Endothelial cell (in vitro differentiated cells): Measurements from ENCODE around the gene METTL24. TPM values are rescaled to one million over a fixed set of nuclear protein-coding genes. Genes with fewer than 3 reads are reported as not detected.

Experiments used
- DNase-seq: peaks from one replicate; pipeline ENCODE4 v3.0.0; 2021; ENCODE audit warnings: low spot score
- H3K27ac Mint-ChIP-seq: one replicate; pipeline ENCODE4 v1.8.0; 2021; ENCODE audit warnings: mixed read lengths, inconsistent platforms; ENCODE audit not compliant: unreplicated experiment
- H3K27me3 Mint-ChIP-seq: one replicate; pipeline ENCODE4 v1.8.0; 2021; ENCODE audit warnings: mild to moderate bottlenecking, moderate library complexity, mixed read lengths, inconsistent platforms; ENCODE audit not compliant: unreplicated experiment
- H3K36me3 Mint-ChIP-seq: one replicate; pipeline ENCODE4 v1.8.0; 2021; ENCODE audit warnings: mild to moderate bottlenecking, low read depth, mixed read lengths, inconsistent platforms; ENCODE audit not compliant: unreplicated experiment
- H3K4me1 Mint-ChIP-seq: one replicate; pipeline ENCODE4 v1.8.0; 2021; ENCODE audit warnings: mild to moderate bottlenecking, mixed read lengths, inconsistent platforms; ENCODE audit not compliant: unreplicated experiment
- H3K4me3 Mint-ChIP-seq: one replicate; pipeline ENCODE4 v1.8.0; 2021; ENCODE audit warnings: mild to moderate bottlenecking, mixed read lengths, inconsistent platforms; ENCODE audit not compliant: unreplicated experiment
- H3K9me3 Mint-ChIP-seq: one replicate; pipeline ENCODE4 v1.8.0; 2021; ENCODE audit warnings: mixed read lengths, inconsistent platforms; ENCODE audit not compliant: unreplicated experiment
- total RNA-seq: library from RNA; stranded (reverse); fragmentation: NEBNext Ultra II Directional; extraction: Animal tissue kit (Norgen Biotek cat#: 25700); gene quantifications from one replicate; pipeline ENCODE4 v1.2.1, GENCODE V29; 2021; ENCODE audit not compliant: unreplicated experiment
- TF ChIP-seq, protein P1 (sequence below): fragments of 200-600 bp; sonication (generic); IDR thresholded peaks from one replicate; pipeline ENCODE4 v1.5.0; 2021; ENCODE audit warnings: antibody characterized with exemption; ENCODE audit not compliant: unreplicated experiment

METTL24 gene
- total RNA-seq, 1 donor from 2014 or later: 6.5 TPM

DNA sequence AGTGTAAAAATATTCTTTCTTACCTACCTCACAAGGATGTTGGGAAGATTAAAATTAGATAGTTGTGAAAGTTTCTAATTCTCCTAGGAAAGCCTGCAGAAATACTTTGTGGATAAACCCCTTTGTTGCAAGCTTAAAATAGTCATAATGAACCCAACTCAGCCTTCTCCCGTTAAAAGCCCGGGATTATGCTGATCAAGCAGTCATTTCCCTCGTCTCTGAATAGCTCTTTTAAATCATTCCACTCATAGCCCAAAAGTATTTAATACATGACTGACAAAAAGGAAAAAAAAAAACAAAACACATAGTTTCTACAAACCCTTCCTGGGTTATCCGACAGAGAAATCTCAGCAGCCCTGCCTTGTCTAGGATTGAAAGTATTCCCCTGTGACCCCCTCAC, 10.9 kb upstream of the METTL24 start:
- H3K9me3 Mint-ChIP-seq: no peaks in the 10 kb centered on the region
- no peaks in the 10 kb centered on the region for H3K36me3 Mint-ChIP-seq
- H3K4me1 Mint-ChIP-seq: peaks cover 25% of the 10 kb centered on the region
- TF ChIP-seq, protein P1, sequence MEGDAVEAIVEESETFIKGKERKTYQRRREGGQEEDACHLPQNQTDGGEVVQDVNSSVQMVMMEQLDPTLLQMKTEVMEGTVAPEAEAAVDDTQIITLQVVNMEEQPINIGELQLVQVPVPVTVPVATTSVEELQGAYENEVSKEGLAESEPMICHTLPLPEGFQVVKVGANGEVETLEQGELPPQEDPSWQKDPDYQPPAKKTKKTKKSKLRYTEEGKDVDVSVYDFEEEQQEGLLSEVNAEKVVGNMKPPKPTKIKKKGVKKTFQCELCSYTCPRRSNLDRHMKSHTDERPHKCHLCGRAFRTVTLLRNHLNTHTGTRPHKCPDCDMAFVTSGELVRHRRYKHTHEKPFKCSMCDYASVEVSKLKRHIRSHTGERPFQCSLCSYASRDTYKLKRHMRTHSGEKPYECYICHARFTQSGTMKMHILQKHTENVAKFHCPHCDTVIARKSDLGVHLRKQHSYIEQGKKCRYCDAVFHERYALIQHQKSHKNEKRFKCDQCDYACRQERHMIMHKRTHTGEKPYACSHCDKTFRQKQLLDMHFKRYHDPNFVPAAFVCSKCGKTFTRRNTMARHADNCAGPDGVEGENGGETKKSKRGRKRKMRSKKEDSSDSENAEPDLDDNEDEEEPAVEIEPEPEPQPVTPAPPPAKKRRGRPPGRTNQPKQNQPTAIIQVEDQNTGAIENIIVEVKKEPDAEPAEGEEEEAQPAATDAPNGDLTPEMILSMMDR: no peak
- no peak for DNase-seq
- no peaks in the 10 kb centered on the region for H3K27me3 Mint-ChIP-seq
- H3K27ac Mint-ChIP-seq: no peak overlapping the region
- no peak overlapping the region for H3K4me3 Mint-ChIP-seq

DNA sequence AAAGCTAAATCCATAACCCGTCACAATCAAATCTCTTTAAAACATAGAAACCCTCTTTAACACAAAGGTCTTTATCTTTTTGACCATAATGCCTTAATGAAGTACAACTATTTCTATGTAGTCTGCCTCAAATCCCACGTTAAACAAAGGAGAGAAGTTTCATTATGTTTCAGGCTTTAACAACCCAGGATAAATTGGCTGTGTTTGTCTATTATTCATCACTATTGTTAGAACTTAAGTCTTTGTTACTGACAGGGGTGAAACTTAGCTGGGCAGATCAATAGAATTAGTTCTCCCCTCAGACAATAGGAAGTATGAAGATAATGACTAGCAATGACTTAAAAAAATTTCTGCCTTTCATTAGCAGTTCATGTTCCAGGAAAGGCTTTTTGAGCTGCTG, 10.1 kb upstream of the METTL24 start:
- H3K27ac Mint-ChIP-seq: no peak overlapping the region
- peaks cover 2% of the 10 kb centered on the region for H3K27me3 Mint-ChIP-seq
- no peaks in the 10 kb centered on the region for H3K9me3 Mint-ChIP-seq
- H3K36me3 Mint-ChIP-seq: no peaks in the 10 kb centered on the region
- no peak overlapping the region for H3K4me3 Mint-ChIP-seq
- DNase-seq: no peak
- H3K4me1 Mint-ChIP-seq: peaks cover 27% of the 10 kb centered on the region
- TF ChIP-seq, protein P1: no peak

DNA sequence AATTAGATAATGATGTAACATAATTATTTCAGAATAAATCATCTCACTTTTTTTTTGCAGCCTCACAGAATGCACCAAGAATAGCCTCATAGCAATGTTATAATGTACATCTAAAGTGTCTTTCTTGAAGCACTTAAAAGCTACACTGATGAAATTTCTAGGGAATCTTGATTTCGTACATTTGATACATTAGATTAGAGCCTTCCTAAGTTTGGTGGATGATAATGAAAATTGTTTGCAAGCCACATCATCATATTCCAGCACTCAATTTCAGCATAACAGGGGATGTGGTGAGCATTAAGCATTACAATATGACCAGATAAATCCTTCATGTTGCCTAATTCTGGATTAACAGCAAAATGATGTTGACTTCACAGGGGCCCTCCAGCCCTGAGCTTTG, 9.7 kb upstream of the METTL24 start:
- DNase-seq: no peak
- Mint-ChIP-seq H3K27ac (no peak overlapping the region), H3K27me3 (peaks cover 2% of the 10 kb centered on the region), H3K4me3 (no peak overlapping the region), H3K4me1 (peaks cover 27% of the 10 kb centered on the region), H3K9me3 (no peaks in the 10 kb centered on the region), H3K36me3 (no peaks in the 10 kb centered on the region)
- TF ChIP-seq, protein P1: no peak

DNA sequence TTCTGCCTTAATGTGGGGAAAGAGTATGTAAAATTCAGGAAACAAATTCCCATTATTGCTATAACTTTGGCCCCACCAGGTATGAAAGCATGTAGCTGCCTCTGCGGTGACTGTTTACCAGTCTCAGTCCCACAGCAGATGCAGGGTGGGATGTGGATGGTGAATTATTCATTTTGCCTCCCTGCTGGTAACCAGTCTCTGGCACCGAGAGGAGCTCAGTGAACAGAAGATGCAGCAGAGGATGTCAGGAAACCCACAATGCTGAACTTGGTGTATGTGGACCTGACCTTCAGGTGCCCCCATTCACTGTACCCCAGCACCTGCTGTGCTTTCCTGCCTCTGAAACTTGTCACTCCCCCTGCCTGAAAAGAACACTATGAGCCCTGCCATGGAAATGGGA, 8.8 kb upstream of the METTL24 start:
- no peak overlapping the region for H3K27ac Mint-ChIP-seq
- no peak overlapping the region for H3K4me3 Mint-ChIP-seq
- H3K4me1 Mint-ChIP-seq: peaks cover 27% of the 10 kb centered on the region
- H3K9me3 Mint-ChIP-seq: no peaks in the 10 kb centered on the region
- TF ChIP-seq, protein P1: no peak
- peaks cover 5% of the 10 kb centered on the region for H3K27me3 Mint-ChIP-seq
- no peak for DNase-seq
- no peaks in the 10 kb centered on the region for H3K36me3 Mint-ChIP-seq

DNA sequence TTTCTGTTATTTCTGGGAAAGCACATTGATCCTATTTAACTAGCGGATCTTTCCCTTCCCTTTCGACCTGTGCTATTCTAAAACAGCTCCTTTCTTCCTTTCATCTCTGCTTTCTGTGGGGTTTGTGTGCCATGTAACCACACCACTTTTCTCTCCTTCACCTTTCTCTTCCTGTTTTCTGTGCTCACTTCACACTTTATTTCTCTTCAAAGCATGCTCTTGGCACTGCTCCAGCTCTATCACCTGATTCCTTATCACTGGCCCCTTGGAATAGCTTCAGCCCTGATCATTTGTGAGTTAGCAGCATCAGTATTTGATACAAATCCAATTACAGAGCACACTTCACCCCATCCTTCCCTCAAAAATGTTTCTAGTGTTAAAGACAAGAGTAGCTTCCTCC, 8.1 kb upstream of the METTL24 start:
- H3K9me3 Mint-ChIP-seq: no peaks in the 10 kb centered on the region
- TF ChIP-seq, protein P1: no peak
- no peak overlapping the region for H3K27ac Mint-ChIP-seq
- H3K27me3 Mint-ChIP-seq: peaks cover 7% of the 10 kb centered on the region
- no peak for DNase-seq
- peaks cover 27% of the 10 kb centered on the region for H3K4me1 Mint-ChIP-seq
- H3K36me3 Mint-ChIP-seq: no peaks in the 10 kb centered on the region
- no peak overlapping the region for H3K4me3 Mint-ChIP-seq
